HG02884 (cell line): ENCODE measurements around the gene DOLPP1.
A peak's percentile ranks its signal among the peaks of the same experiment; 100 is the strongest.

Source experiments
- ATAC-seq: cut with Tn5 transposase; IDR thresholded peaks from one replicate; pipeline ENCODE4 v1.9.1; 2021; ENCODE audit warnings: mild to moderate bottlenecking, moderate library complexity; ENCODE audit not compliant: unreplicated experiment

Gene DOLPP1

GRCh38 chr9:129136446-129137035 lies 55.6 kb downstream of the DOLPP1 start:
- no peak for ATAC-seq

GRCh38 chr9:129137292-129138143 lies 56.6 kb downstream of the DOLPP1 start:
- ATAC-seq: no peak

DNA sequence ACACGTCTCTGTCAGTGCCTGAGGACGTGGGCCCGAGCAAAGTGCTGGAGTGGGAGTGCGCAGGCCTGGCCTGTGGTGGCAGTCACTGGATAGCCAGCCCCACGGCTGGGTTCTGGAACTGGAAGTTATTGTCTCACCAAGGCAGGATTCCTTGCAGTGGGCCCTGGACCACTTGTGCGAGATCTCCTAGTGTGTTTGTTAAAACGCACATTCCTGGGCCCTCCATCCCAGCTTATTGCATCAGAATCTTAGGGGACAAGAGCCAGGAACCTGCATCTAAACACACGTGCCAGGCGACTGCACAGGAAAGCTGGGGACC lies 57.2 kb downstream of the DOLPP1 start:
- ATAC-seq: no peak

DNA sequence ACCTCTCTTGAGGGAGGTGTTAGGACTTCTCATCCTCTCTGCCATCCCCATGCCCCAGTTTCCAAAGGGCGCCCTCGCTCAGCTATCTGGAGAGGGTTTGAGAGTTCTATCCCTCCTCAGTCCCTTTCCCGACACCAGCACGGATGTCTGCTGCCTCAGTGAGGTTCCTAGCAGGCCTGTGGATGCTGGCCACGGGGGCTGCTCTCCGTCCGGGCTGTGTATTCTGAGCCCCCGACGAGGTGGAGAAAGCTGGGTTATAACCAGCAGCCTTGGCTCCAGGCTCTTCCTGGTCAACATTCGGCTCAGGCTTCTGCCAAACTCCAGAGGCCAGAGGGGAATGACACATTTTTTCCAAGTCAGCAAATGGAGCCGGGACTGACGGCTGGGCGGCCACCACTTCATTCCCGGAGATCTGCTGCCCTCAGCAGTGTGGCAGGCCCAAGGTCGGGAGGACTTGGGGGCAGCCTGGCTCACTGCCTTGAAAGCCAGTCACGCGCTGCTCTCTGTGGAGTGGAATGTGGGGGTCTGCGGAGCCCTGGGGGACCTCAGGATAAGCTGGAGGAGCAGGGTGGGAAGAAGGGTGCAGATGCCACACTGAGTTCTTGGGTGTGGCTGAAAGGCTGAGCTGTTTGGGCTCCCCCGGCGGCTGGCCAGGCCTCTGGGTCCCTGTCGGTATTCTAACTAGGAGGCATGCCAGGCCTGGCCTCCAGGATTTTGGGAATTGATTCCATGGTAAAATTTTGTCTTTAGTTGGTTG lies 57.7 kb downstream of the DOLPP1 start:
- ATAC-seq: no peak

- ATAC-seq: no peak
Observed at GRCh38 chr9:129139233-129139992, 58.5 kb downstream of the DOLPP1 start.

DNA sequence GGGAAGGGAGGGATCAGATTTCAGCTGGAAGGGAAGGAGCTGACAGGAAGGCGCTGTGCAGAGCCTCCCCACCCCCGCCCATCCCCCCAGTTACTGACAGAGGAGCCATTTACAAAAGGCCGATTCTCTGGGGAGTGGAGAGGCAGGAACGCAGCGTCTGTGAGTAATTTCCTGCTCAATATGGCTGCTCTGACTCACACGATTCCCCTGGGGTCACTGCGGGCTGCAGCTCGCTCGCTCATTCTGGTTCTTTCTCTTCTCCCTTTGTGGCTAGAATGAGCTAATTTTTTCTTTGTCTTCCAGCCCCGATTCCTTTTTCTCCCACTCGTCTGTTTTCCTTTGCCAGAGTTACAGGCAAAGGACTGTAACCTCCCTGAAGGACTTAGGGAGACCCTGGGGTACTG lies 59.1 kb downstream of the DOLPP1 start:
- peak; percentile 74 for ATAC-seq
